ENCODE measurements around the gene CENPV.

Gene CENPV

DNA sequence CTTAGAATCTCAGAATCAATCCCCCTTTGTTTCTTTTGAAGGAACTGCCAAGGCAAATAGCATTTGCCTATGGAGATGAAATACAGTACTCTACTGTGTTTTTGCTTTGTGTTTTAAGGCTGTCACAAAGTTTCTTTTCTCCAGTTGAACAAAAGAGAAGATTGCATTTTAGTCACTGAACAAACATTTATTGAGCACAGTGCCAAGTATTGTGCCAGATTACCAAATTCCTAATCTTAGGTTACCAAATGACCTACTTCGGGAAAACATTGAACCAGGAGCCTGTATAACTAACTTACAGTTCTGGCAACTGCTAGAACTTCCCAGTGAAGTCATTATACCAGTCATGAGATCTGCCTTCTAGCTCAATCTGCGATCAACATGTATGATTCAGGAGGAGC lies 24.7 kb upstream of the CENPV start:
- peaks cover 6% of the 10 kb centered on the region for H4K20me1 ChIP-seq (ENCODE audit: control insufficient read depth, insufficient read depth, low read depth, low read length)
- H3K27me3 ChIP-seq (ENCODE audit: control insufficient read depth, low read length): no peaks in the 10 kb centered on the region
- no peaks in the 10 kb centered on the region for H3K9me3 ChIP-seq (ENCODE audit: control insufficient read depth, insufficient read depth, low read length)
- H3K9me2 ChIP-seq (replicated peaks; ENCODE audit: control insufficient read depth, low read length): no peaks in the 10 kb centered on the region
- H3K36me3 ChIP-seq (ENCODE audit: control insufficient read depth, low read length): peaks cover 18% of the 10 kb centered on the region
- TF ChIP-seq EZH2phosphoT487 (IDR thresholded peaks at IDR 0.05; ENCODE audit: borderline replicate concordance, low read length): no peak
- TF ChIP-seq, protein P1, sequence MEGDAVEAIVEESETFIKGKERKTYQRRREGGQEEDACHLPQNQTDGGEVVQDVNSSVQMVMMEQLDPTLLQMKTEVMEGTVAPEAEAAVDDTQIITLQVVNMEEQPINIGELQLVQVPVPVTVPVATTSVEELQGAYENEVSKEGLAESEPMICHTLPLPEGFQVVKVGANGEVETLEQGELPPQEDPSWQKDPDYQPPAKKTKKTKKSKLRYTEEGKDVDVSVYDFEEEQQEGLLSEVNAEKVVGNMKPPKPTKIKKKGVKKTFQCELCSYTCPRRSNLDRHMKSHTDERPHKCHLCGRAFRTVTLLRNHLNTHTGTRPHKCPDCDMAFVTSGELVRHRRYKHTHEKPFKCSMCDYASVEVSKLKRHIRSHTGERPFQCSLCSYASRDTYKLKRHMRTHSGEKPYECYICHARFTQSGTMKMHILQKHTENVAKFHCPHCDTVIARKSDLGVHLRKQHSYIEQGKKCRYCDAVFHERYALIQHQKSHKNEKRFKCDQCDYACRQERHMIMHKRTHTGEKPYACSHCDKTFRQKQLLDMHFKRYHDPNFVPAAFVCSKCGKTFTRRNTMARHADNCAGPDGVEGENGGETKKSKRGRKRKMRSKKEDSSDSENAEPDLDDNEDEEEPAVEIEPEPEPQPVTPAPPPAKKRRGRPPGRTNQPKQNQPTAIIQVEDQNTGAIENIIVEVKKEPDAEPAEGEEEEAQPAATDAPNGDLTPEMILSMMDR (IDR thresholded peaks at IDR 0.05; ENCODE audit: low read depth, low read length, poor library complexity, severe bottlenecking): no peak
- H3F3A ChIP-seq (ENCODE audit: control insufficient read depth, insufficient read depth): peaks cover 15% of the 10 kb centered on the region
- H3K4me1 ChIP-seq (ENCODE audit: control insufficient read depth, low read length): peaks cover 22% of the 10 kb centered on the region
- no peak overlapping the region for H3K4me2 ChIP-seq (ENCODE audit: low read length)
- peaks cover 20% of the 10 kb centered on the region for H3K79me2 ChIP-seq (ENCODE audit: control insufficient read depth, low read length)
- H3K27ac ChIP-seq (ENCODE audit: low read depth, low read length): no peak overlapping the region
- H3K4me3 ChIP-seq (ENCODE audit: low read length): no peak overlapping the region

DNA sequence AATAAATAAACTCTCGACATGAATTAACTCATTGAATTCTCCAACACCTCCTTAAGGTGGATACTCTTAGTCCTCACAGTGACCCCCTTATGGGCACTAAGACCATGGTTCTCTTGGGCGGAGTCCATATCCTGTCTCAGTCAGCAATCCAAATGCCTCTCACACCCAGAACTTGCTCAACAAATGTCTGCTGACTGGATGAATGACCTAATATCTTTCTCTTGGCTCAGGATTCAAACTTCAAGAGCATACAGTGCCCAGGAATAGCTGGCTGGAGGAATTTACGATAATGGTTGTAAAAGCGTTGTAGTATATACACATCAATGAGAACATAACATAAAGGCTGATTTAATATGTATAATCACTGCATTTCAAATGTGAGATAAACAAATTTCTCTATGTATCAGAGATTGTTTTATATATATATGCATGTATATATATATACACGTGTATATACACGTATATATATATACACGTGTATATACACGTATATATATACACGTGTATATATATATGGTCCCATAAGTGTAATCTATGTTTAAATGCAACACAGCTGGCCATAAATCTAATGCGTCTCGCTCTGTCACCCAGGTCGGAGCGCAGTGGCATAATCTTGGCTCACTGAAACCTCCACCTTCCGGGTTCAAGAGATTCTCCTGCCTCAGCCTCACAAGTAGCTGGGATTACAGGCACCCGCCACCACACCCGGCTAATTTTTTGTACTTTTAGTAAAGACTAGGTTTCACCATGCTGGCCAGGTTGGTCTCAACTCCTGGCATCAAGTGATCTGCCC lies 21.1 kb upstream of the CENPV start:
- Histone ChIP-seq H3K9me2 (replicated peaks; ENCODE audit: control insufficient read depth, low read length) (no peaks in the 10 kb centered on the region), H3K27ac (ENCODE audit: low read depth, low read length) (no peak overlapping the region), H4K20me1 (ENCODE audit: control insufficient read depth, insufficient read depth, low read depth, low read length) (no peaks in the 10 kb centered on the region), H3K36me3 (ENCODE audit: control insufficient read depth, low read length) (no peaks in the 10 kb centered on the region), H3K27me3 (ENCODE audit: control insufficient read depth, low read length) (no peaks in the 10 kb centered on the region), H3K4me3 (ENCODE audit: low read length) (no peak overlapping the region), H3K4me2 (ENCODE audit: low read length) (no peak overlapping the region), H3F3A (ENCODE audit: control insufficient read depth, insufficient read depth) (peaks cover 5% of the 10 kb centered on the region; the same call in 1 of the 2 replicates), H3K79me2 (ENCODE audit: control insufficient read depth, low read length) (no peaks in the 10 kb centered on the region), H3K9me3 (ENCODE audit: control insufficient read depth, insufficient read depth, low read length) (no peaks in the 10 kb centered on the region), H3K4me1 (ENCODE audit: control insufficient read depth, low read length) (no peaks in the 10 kb centered on the region)
- TF ChIP-seq EZH2phosphoT487 (IDR thresholded peaks at IDR 0.05; ENCODE audit: borderline replicate concordance, low read length): no peak
- TF ChIP-seq, protein P1 (IDR thresholded peaks at IDR 0.05; ENCODE audit: low read depth, low read length, poor library complexity, severe bottlenecking): no peak

- Histone ChIP-seq H3K9me2 (replicated peaks; ENCODE audit: control insufficient read depth, low read length) (no peaks in the 10 kb centered on the region), H3K4me3 (ENCODE audit: low read length) (no peak overlapping the region), H3K27me3 (ENCODE audit: control insufficient read depth, low read length) (no peaks in the 10 kb centered on the region), H3K9me3 (ENCODE audit: control insufficient read depth, insufficient read depth, low read length) (no peaks in the 10 kb centered on the region), H4K20me1 (ENCODE audit: control insufficient read depth, insufficient read depth, low read depth, low read length) (no peaks in the 10 kb centered on the region), H3K79me2 (ENCODE audit: control insufficient read depth, low read length) (no peaks in the 10 kb centered on the region), H3K36me3 (ENCODE audit: control insufficient read depth, low read length) (no peaks in the 10 kb centered on the region), H3K4me2 (ENCODE audit: low read length) (no peak overlapping the region), H3K27ac (ENCODE audit: low read depth, low read length) (no peak overlapping the region), H3K4me1 (ENCODE audit: control insufficient read depth, low read length) (no peaks in the 10 kb centered on the region), H3F3A (ENCODE audit: control insufficient read depth, insufficient read depth) (no peaks in the 10 kb centered on the region)
- no peak for TF ChIP-seq EZH2phosphoT487 (IDR thresholded peaks at IDR 0.05; ENCODE audit: borderline replicate concordance, low read length)
- TF ChIP-seq, protein P1 (IDR thresholded peaks at IDR 0.05; ENCODE audit: low read depth, low read length, poor library complexity, severe bottlenecking): no peak
Observed at GRCh38 chr17:16371742-16372141, 18.5 kb upstream of the CENPV start.
